ENCODE data around the gene ABR. TPM values are rescaled to one million over a fixed set of nuclear protein-coding genes. Genes with fewer than 3 reads are reported as not detected.

ABR gene
- total and polyA plus RNA-seq, 2 of the 8 experiments (the other 6 are each of a cell fraction or from before 2014, with no cell fraction given) = 44.8 to 47.2 TPM

- TF ChIP-seq CHD7 (IDR thresholded peaks at IDR 0.05; ENCODE audit: insufficient replicate concordance, low read length) (no peak), USF2 (IDR thresholded peaks at IDR 0.05; ENCODE audit: low read length) (no peak), TAF7 (optimal IDR thresholded peaks at IDR 0.05; ENCODE audit: borderline replicate concordance, low read depth, low read length) (no peak)
- TF ChIP-seq, protein P1, sequence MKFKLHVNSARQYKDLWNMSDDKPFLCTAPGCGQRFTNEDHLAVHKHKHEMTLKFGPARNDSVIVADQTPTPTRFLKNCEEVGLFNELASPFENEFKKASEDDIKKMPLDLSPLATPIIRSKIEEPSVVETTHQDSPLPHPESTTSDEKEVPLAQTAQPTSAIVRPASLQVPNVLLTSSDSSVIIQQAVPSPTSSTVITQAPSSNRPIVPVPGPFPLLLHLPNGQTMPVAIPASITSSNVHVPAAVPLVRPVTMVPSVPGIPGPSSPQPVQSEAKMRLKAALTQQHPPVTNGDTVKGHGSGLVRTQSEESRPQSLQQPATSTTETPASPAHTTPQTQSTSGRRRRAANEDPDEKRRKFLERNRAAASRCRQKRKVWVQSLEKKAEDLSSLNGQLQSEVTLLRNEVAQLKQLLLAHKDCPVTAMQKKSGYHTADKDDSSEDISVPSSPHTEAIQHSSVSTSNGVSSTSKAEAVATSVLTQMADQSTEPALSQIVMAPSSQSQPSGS (IDR thresholded peaks at IDR 0.05; ENCODE audit: low read length) = no peak
These were observed 42.5 kb upstream of the ABR start (continued) for GRCh38 chr17:1222321-1222720.
